ENCODE data around the gene CBY2.
"Not testable (repeated sequence)": the region's sequence is repeated elsewhere in the genome, so short reads cannot be mapped to it uniquely, and the experiment has no call there.

Gene CBY2, protein sequence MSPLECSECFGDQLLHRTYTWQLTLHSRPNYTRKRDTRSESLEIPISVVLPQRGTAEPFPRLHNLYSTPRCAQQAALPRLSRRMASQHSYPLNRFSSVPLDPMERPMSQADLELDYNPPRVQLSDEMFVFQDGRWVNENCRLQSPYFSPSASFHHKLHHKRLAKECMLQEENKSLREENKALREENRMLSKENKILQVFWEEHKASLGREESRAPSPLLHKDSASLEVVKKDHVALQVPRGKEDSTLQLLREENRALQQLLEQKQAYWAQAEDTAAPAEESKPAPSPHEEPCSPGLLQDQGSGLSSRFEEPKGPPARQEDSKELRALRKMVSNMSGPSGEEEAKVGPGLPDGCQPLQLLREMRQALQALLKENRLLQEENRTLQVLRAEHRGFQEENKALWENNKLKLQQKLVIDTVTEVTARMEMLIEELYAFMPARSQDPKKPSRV

GRCh38 chr13:45702088-45702487 lies at the start of gene CBY2:
TSS of gene CBY2 (plus strand) at chr13:45702320. CDS start at chr13:45702391, 71 bp downstream.
- DNase-seq, result no peak

GRCh38 chr13:45654633-45655349 lies 47.3 kb upstream of the CBY2 start:
- DNase-seq, result no peak

GRCh38 chr13:45658586-45659235 lies 43.4 kb upstream of the CBY2 start:
- DNase-seq, result no peak

- DNase-seq, result no peak
These were observed 42.6 kb upstream of the CBY2 start for GRCh38 chr13:45659536-45659935.

GRCh38 chr13:45660458-45660857 lies 41.7 kb upstream of the CBY2 start:
- not testable (repeated sequence) for DNase-seq

DNA sequence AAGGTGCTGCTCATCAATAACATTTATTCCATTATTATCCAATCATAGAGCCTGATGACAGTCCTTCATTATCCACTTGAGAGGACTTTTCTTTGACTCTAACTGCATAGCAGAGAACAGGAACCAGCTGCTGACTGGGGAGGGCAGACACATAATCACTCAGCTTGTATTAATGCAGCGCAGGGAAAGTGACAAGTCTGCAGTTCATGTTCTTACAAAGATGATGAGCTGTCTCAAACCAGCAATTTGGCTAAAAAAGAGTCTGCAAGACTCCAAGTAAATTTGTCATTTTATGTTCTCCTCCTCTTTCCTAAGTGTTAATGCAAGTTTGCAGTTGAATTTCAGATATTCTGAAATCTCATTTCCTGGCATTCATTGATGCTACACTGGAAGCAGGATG lies 40.0 kb upstream of the CBY2 start:
- DNase-seq, result peak; percentile 44 to 71

- not testable (repeated sequence) for DNase-seq
These were observed 39.2 kb upstream of the CBY2 start for GRCh38 chr13:45662903-45663302.

- DNase-seq, result peak; percentile 52 to 61
These were observed 32.5 kb upstream of the CBY2 start for GRCh38 chr13:45669626-45670025.

- DNase-seq, result peak; percentile 34 to 78
These were observed 31.8 kb upstream of the CBY2 start for GRCh38 chr13:45670189-45670885.

- peak; percentile 23 to 65 for DNase-seq
These were observed 27.2 kb upstream of the CBY2 start for GRCh38 chr13:45674908-45675307.

- peak in 1 of 2 experiments; percentile 13 for DNase-seq
These were observed 23.8 kb upstream of the CBY2 start for GRCh38 chr13:45678282-45678681.

- no peak for DNase-seq
These were observed 21.0 kb upstream of the CBY2 start for GRCh38 chr13:45681113-45681512.

- no peak for DNase-seq
These were observed 19.6 kb upstream of the CBY2 start for GRCh38 chr13:45682494-45683008.

GRCh38 chr13:45683701-45684100 lies 18.4 kb upstream of the CBY2 start:
- DNase-seq, result peak in 1 of 2 experiments; percentile 14

GRCh38 chr13:45688577-45688976 lies 13.5 kb upstream of the CBY2 start:
- no peak for DNase-seq

GRCh38 chr13:45690636-45691035 lies 11.5 kb upstream of the CBY2 start:
- DNase-seq, result no peak

DNA sequence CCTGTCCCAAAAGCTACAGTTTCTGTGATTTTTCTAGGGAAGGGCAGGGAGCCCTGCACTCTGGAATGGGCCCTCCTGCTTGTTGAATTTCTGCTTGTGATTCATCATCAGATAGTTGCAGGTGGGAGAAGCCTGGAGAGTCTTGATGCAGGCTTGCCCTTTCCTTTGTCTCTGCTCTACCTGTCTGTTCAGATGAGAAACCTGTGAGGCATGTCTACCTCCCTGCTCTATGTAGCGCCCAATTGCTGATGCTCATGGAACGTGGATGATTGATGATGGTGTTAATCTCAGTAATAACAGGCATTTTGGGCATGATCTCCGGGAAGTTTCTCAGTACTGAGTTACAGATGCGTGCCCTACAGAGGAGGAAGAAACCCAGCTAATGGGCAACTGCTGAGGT lies 10.9 kb upstream of the CBY2 start:
- DNase-seq, result no peak

DNA sequence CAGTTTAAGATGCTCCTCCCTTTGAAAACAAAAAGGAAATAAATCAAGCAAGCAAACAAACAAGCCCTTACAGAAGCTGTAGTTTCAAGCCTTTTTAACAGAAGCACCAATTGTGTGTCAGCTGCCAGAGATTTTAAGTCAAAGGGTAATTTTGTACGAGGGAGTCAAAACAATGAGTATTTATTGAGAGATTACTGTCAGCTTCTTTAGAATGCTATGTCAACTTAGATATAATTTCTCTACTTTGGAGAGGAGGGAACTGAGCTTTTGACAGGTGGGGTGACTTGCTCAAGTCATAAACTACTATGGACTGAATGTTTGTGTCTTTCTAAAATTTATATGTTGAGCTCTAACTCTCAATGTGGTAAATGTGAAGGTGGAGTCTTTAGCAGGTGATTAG lies 10.5 kb upstream of the CBY2 start:
- DNase-seq, result no peak

- no peak for DNase-seq
These were observed 6.9 kb upstream of the CBY2 start for GRCh38 chr13:45695198-45695730.

DNA sequence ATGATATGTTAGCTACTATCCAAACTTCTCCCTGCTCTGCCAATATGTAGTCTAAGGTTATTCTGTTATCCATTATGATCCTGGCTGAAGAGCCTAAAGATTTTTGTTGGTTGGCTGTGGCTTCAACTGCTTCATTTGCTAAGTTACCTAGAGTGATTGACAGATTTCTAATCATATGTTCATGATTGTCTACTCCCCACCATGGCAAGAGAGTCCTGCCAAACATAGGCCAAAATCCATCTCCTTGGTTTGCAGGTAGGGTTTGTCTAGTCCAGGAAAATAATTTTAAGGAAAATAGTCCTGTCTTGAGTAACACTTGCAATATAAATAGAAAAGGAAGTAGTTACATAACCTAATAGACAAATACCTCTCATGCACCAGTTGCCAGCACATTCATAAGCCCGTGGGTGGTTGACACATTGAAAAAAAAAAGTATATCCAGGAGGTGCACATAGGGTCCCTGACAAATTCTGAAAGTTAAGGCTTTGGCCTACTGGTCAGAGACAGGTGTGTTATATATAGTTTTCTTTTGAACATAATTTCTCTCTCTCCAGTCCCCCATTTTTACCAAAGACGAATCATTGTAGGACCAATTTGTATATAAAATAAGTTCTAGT lies 5.4 kb upstream of the CBY2 start:
- DNase-seq, result no peak

DNA sequence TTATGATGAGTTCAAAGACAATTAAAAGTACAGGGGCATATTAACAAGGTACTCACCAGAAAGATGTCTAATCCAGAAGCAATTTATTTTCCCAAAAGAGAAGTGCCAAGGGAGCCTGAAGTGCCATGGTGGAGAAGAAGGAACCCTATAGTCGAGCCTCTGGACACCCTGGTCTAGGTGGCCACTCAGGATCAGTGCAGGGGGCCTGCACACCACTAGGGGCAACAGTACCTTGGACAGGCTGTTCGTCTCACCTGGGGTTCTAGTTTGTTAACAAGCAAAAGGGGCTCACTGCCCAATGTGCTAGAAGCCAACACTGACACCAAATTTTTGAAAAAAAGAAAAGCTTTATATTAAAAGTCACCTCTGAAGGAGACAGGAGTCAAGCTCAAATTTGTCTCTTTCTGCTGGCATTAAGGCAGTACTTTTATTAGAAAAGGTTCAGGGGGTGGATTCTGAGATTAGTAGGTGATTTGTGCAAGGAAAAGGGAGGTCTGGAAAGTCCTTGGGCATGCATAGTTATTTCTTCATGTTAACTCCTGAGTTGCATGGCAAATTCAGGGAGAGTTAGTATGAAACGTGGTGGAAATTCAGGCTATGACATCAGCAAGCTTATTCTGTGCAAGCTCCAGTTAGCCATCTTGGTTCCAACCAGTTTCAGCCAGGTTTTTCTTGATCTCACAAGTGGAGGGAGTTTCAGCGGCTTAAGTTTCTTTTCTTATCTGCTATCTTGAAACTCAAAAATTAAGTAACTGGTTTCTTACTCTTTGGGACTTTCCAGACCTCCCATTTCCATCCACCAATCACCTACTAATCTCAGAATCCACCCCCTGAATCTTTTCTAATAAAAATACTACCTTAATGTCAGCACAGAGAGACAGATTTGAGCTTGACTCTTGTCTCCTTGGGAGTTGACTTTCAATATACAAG lies 884 bp upstream of the CBY2 start:
- DNase-seq, result no peak
